ENCODE data around the gene CPNE8.

CPNE8 gene

GRCh38 chr12:38783304-38783703 is 122.1 kb downstream of the CPNE8 start:
- no peak for TF ChIP-seq CTCF (IDR thresholded peaks at IDR 0.05; ENCODE audit: unreplicated experiment in 3 of 3)
- no peaks in the 10 kb centered on the region for H3K27me3 Mint-ChIP-seq (ENCODE audit: low read depth)
- H3K36me3 Mint-ChIP-seq (ENCODE audit: low read depth) = no peaks in the 10 kb centered on the region
- no peaks in the 10 kb centered on the region for H3K4me1 Mint-ChIP-seq
- no peak overlapping the region for H3K4me3 Mint-ChIP-seq
- peaks cover 26% of the 10 kb centered on the region for H3K9me3 Mint-ChIP-seq
- no peak overlapping the region for H3K27ac Mint-ChIP-seq

- TF ChIP-seq CTCF (IDR thresholded peaks at IDR 0.05; ENCODE audit: unreplicated experiment in 3 of 3) = no peak
- Mint-ChIP-seq H3K4me3 (no peak overlapping the region), H3K4me1 (no peaks in the 10 kb centered on the region), H3K36me3 (ENCODE audit: low read depth) (no peaks in the 10 kb centered on the region), H3K27me3 (ENCODE audit: low read depth) (no peaks in the 10 kb centered on the region), H3K27ac (no peak overlapping the region), H3K9me3 (peaks cover 18% of the 10 kb centered on the region)
These were observed 123.0 kb downstream of the CPNE8 start for GRCh38 chr12:38782359-38782758.

GRCh38 chr12:38776647-38777046 is 128.7 kb downstream of the CPNE8 start:
- H3K27me3 Mint-ChIP-seq (ENCODE audit: low read depth) = no peaks in the 10 kb centered on the region
- no peak overlapping the region for H3K27ac Mint-ChIP-seq
- H3K9me3 Mint-ChIP-seq = peaks cover 6% of the 10 kb centered on the region
- H3K4me1 Mint-ChIP-seq = no peaks in the 10 kb centered on the region
- no peak for TF ChIP-seq CTCF (IDR thresholded peaks at IDR 0.05; ENCODE audit: unreplicated experiment in 3 of 3)
- H3K4me3 Mint-ChIP-seq = no peak overlapping the region
- H3K36me3 Mint-ChIP-seq (ENCODE audit: low read depth) = no peaks in the 10 kb centered on the region

- TF ChIP-seq CTCF (IDR thresholded peaks at IDR 0.05; ENCODE audit: unreplicated experiment in 3 of 3) = no peak
- H3K27me3 Mint-ChIP-seq (ENCODE audit: low read depth) = no peaks in the 10 kb centered on the region
- H3K4me1 Mint-ChIP-seq = no peaks in the 10 kb centered on the region
- no peak overlapping the region for H3K27ac Mint-ChIP-seq
- H3K36me3 Mint-ChIP-seq (ENCODE audit: low read depth) = no peaks in the 10 kb centered on the region
- H3K4me3 Mint-ChIP-seq = no peak overlapping the region
- peaks cover 6% of the 10 kb centered on the region for H3K9me3 Mint-ChIP-seq
These were observed 129.9 kb downstream of the CPNE8 start for GRCh38 chr12:38775457-38775856.

- Mint-ChIP-seq H3K4me1 (no peaks in the 10 kb centered on the region), H3K27ac (no peak overlapping the region), H3K4me3 (no peak overlapping the region), H3K9me3 (no peaks in the 10 kb centered on the region), H3K36me3 (ENCODE audit: low read depth) (no peaks in the 10 kb centered on the region), H3K27me3 (ENCODE audit: low read depth) (no peaks in the 10 kb centered on the region)
- TF ChIP-seq CTCF (IDR thresholded peaks at IDR 0.05; ENCODE audit: unreplicated experiment in 3 of 3) = no peak
These were observed 133.0 kb downstream of the CPNE8 start for GRCh38 chr12:38772437-38772836.

DNA sequence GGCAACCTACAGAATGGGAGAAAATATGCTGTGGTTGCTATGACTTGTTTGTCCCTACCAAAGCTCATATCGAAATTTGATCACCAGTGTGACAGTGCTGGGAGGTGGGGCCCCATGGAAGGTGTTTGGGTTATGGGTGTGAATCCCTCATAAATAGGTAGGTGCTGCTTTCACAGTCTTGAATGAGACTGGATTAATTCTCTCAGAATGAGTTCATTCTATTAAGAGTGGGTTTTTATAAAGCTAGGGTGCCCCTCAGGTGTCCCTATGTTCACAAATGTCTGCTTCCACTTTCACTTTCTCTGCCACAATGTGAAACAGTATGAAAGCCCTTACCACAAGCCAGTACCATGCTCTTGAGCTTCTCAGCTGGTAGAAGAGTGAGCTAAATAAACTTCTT is 133.5 kb downstream of the CPNE8 start:
- Mint-ChIP-seq H3K27me3 (ENCODE audit: low read depth) (no peaks in the 10 kb centered on the region), H3K9me3 (no peaks in the 10 kb centered on the region), H3K36me3 (ENCODE audit: low read depth) (no peaks in the 10 kb centered on the region), H3K4me3 (no peak overlapping the region), H3K27ac (no peak overlapping the region), H3K4me1 (no peaks in the 10 kb centered on the region)
- no peak for TF ChIP-seq CTCF (IDR thresholded peaks at IDR 0.05; ENCODE audit: unreplicated experiment in 3 of 3)
